HG03460 (cell line): Measurements from ENCODE around the gene LEAP2.

Experiments used
- ATAC-seq: cut with Tn5 transposase; IDR thresholded peaks from one replicate; pipeline ENCODE4 v1.9.1; 2021; ENCODE audit not compliant: unreplicated experiment

The LEAP2 gene, protein sequence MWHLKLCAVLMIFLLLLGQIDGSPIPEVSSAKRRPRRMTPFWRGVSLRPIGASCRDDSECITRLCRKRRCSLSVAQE

GRCh38 chr5:132873119-132873929 lies at the start of gene LEAP2:
Gene LEAP2 (plus strand): TSS chr5:132873668. CDS start chr5:132873695, 27 bp downstream.
- no peak for ATAC-seq

GRCh38 chr5:132824426-132824825 lies 49.0 kb upstream of the LEAP2 start:
- no peak for ATAC-seq

GRCh38 chr5:132825033-132825833 lies 48.2 kb upstream of the LEAP2 start:
- ATAC-seq: no peak

DNA sequence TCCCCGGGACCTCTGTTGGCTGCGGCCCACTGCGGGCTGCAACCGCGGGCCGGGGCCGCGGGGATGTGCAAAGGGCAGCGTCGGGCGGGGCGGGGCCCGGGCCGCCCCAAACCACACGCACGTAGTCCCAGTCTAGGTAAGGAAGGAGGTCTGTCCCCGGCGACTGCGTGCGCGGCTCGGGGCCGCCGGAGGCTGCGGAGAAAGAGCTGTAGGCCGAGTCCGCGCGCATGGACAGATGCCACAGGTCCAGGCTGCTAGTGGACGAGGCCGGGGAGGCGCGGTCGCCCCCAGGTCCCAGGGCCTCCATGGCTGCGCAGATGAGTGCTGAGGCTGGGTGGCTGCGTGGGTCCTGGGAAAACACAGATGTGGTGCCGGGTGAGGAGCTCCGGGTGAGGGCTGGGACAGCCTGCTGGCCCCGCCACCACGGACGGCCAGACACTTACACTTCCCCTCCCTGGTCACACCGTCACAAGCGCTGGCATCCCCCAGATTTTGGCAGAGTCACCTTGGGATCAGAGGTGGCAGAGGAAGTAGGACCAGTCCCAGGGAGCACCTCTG lies 47.6 kb upstream of the LEAP2 start:
- no peak for ATAC-seq

- ATAC-seq: no peak
These were observed 46.9 kb upstream of the LEAP2 start for GRCh38 chr5:132826424-132827082.

DNA sequence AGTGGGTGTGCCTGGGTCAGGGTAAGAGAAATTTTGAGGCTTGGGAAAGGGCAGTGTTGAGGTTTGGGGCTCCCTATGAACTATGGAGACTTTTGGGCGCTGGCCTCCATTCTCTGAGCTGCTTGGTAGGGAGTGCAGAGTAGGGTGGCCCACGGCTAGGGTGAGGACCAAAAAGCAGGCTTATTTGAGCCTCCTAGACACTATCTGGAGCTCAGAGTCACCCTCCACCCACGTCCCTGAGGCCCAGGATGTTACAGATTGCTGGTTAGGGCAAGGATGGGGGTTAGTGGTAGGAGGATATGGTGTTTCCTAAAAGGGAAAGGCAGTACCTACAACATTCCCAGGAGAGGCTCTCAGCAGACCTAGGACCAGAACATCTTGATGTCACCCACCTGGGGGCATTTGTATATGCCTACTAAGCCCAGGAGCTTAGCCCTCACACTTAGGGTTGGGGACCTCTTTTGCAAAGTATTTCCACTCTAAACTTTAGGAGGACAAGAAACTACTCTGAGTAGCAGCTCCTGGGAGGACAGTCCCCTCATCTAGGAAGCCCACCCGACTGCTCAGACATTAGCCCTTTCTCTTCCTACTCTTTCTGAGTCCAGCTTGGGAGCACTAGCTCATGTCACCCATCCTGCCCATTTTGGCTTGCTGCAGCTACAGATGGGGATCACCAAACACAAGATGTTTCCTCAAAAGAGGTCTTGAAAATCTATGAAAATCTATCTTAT lies 45.4 kb upstream of the LEAP2 start:
- ATAC-seq: no peak

- ATAC-seq: no peak
These were observed 44.5 kb upstream of the LEAP2 start for GRCh38 chr5:132828846-132829494.

DNA sequence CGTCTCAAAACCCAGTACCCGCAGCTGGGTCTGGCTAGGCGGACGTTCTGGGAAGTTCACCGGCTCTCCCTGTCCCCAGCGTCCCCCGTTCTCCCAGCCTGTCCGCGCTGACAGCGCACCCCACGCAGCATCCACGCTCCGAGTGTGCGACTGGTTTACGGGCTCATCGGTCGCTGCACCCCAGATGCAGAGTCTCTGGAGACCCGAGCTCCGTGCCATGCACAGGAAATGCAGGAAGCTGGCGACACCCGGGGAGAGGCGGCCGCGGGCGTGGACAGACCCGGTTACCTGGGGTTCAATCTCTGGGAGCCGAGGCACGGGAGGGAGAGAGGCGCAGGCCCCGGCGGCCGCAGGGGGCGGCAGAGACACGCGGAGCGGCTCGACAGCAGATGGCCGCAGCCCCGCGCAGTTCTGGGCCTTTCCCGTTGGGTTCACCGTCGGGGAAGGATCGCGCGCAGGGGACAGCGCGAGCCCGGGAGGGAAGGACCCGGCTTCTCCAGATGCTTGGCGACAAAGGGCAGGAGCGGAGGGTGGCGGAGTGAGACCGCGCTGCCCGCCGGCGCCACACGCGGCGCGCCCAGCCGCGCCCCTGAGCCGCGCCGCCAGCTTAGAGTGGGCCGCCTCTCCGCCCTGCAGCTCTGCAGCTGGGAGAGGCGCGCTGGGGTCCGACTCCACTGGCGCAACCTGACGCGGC lies 43.6 kb upstream of the LEAP2 start:
- ATAC-seq: peak; percentile 74

- ATAC-seq: peak; percentile 64
These were observed 42.9 kb upstream of the LEAP2 start, which contains the start of gene SHROOM1 for GRCh38 chr5:132830436-132831094. Gene SHROOM1 (minus strand): TSS chr5:132830647. CDS start chr5:132826140, 4,507 bp downstream.

DNA sequence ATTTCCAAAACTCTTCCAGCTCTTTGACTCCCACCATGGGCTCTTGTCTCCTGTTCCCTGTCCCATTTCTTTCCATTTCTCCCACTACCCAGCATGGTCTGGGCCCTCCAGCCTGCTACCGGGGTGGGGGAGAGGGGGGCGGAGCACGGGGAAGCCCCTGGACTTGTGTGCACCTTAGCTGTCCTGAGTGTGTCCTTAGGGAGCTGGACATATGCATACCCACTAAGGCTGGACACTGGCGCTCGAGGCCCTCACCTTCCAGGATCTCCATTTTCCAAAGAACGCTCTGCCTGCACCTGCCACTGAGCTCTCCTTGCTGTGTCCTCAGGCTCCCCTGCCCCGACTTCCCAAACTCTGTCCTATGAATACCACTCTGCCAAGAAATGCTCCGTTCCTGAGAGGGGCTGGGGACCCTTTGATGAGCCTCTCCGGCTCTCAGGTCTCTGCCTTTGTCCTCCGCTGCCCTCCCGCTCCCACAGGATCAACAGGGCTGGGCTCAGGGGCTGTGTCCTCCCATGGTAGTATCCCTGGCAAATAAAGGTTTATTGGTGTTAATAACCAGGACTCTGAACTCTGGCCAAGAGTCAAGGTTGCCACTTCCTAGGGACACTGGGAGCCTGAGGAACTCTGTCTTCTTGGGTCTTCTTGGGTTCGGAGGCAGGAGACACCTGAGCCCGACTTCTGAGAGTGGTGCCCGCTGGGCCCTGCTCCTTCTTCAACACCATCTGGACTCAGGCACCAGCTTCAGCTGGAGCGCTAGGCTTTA lies 42.2 kb upstream of the LEAP2 start:
- no peak for ATAC-seq

DNA sequence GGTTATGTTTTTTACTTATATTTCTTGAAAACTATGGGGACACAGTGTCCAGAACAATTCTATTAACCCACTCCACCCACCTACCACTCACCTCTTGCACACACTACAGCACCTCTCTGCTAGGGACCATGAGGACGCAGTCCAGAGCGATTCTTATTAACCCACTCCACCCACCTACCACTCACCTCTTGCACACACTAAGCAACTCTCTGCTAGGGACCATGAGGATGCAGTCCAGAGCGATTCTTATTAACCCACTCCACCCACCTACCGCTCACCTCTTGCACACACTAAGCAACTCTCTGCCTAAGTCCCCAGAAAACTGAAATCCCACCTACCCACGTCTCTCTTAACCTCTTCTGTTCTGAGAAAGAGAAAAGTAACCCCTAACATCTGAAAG lies 40.9 kb upstream of the LEAP2 start:
- no peak for ATAC-seq

DNA sequence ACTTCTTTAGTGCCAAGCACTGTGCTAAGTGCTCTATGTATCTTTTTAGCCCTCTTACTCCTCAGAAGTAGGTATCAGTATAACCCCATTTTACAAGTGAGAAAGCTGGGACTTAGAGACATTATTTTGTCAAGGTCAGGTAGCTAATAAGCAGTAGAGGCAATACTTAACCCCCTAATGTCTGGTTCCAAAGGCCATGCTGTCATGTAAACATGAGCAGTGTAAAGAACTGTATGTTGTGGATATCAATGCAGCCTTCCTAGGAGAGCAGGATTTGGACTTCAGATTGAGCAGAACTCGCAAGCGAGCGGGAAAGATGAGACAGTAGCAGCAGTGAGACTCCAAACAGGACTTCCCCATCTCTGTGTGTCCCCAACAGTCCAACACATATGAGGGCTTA lies 39.4 kb upstream of the LEAP2 start:
- no peak for ATAC-seq

DNA sequence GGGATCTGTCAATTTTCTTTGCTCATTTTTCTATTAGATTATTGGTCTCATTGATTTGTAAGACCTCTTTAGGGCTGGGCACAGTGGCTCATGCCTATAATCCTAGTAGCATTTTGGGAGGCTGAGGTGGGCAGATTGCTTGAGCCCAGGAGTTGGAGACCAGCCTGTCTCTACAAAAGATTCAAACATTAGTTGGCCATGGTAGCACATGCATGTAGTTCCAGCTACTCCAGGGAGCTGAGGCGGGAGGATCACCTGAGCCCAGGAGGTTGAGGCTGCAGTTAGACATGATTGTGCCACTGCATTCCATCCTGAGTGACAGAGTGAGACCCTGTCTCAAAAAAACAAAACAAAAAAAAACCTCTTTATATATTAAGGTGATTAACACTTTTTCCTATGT lies 36.6 kb upstream of the LEAP2 start:
- no peak for ATAC-seq

DNA sequence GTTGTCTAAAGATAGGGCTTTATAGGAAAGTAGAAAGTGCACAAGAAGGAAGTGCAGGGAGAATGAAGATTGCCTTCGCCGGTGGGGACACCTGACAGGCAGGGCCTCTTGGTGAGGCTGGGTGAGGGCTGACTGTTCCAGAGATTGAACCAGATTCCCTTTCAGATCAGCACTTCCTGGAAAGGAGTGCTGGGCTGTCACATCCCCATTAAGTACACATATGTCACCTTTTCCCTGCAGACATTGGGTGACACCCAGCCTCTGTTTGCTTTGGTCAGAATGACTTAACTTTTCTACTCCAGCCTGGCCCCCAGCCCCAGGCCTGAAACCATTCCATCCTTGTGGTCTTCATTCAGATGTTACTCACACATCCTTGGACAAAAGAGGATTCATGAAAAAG lies 35.6 kb upstream of the LEAP2 start:
- no peak for ATAC-seq

- no peak for ATAC-seq
These were observed 34.8 kb upstream of the LEAP2 start for GRCh38 chr5:132838516-132839282.

- ATAC-seq: no peak
These were observed 33.8 kb upstream of the LEAP2 start for GRCh38 chr5:132839426-132840301.
